A549 (cell line): ENCODE results near the gene KCNAB2. TPM values are rescaled to one million over a fixed set of nuclear protein-coding genes. Genes with fewer than 3 reads are reported as not detected.

Source experiments
- ATAC-seq, 2 experiments: fragments of 200-7000 bp in 1 of 2; fragments of >200 bp in 1 of 2; cut with Nextera tagmentation in 1 of 2; cut with Tn5 transposase in 1 of 2; 3 replicates each; pipeline versions ENCODE4 v1.8.0 to v1.9.1; 2018 to 2020; ENCODE audit warnings: mild to moderate bottlenecking in 1 of 2, moderate library complexity in 1 of 2
- CTCF ChIA-PET: fragments of 300-600 bp; sonication (Branson Sonifier 250); formaldehyde crosslinking; extraction: SDS; loops from one replicate; lab custom pipeline; 2021; ENCODE audit warnings: antibody characterized with exemption, inconsistent platforms; lab: Yijun Ruan, JAX
- POLR2A ChIA-PET: fragments of 350-600 bp; formaldehyde crosslinking; extraction: SDS; loops from one replicate; lab custom pipeline; 2021; ENCODE audit warnings: antibody characterized with exemption, inconsistent platforms; lab: Yijun Ruan, JAX
- DNase-seq, 2 experiments: peaks; one replicate each; pipeline versions ENCODE4 v3.0.0 to v3.0.0-alpha.2; 2011 to 2016; ENCODE audit warnings: low read depth in 1 of 2, low spot score in 1 of 2
- FAIRE-seq: peaks from 2 replicates; lab custom pipeline; 2011; peaks lifted over from hg19 to GRCh38; lab: Jason Lieb, UNC
- H3K27ac ChIP-seq, 2 experiments: fragments of >200 bp; sonication (Bioruptor Twin); formaldehyde crosslinking; 3 replicates each; pipeline ENCODE4 v1.5.1; 2016 to 2017
- H3K4me1 ChIP-seq: fragments of >200 bp; sonication (Bioruptor Twin); formaldehyde crosslinking; 3 replicates; pipeline ENCODE4 v1.6.1; 2016
- H3K4me2 ChIP-seq: fragments of >200 bp; sonication (Bioruptor Twin); formaldehyde crosslinking; 3 replicates; pipeline ENCODE4 v1.6.1; 2016
- H3K4me3 ChIP-seq: fragments of >200 bp; sonication (Bioruptor Twin); formaldehyde crosslinking; 3 replicates; pipeline ENCODE4 v1.5.1; 2016
- H3K9me3 ChIP-seq: fragments of >200 bp; sonication (Bioruptor Twin); formaldehyde crosslinking; 3 replicates; pipeline ENCODE4 v1.6.1; 2016
- CBX8 ChIP-seq: fragments of 200-600 bp; sonication (generic); IDR thresholded peaks from 2 replicates; pipeline ENCODE4 v1.6.1; 2016
- CHD2 ChIP-seq: fragments of 150-350 bp; IDR thresholded peaks from 2 replicates; pipeline ENCODE4 v1.6.1; 2014; ENCODE audit warnings: low read length; ENCODE audit not compliant: partially characterized antibody
- ESRRA ChIP-seq: fragments of 150-350 bp; IDR thresholded peaks from 2 replicates; pipeline ENCODE4 v1.6.1; 2014; ENCODE audit warnings: mild to moderate bottlenecking, low read length, borderline replicate concordance
- FOXS1 ChIP-seq: fragments of 250-450 bp; sonication (Bioruptor Pico); IDR thresholded peaks from 2 replicates; pipeline ENCODE4 v1.5.0; 2020; ENCODE audit warnings: mild to moderate bottlenecking, moderate library complexity
- GATA3 ChIP-seq: IDR thresholded peaks from 2 replicates; pipeline ENCODE4 v1.6.1; 2012; ENCODE audit warnings: borderline replicate concordance
- HOXB13 ChIP-seq: fragments of 250-450 bp; sonication (Bioruptor Pico); IDR thresholded peaks from 2 replicates; pipeline ENCODE4 v1.5.0; 2020; ENCODE audit warnings: low read depth, mild to moderate bottlenecking, moderate library complexity
- HOXB5 ChIP-seq: fragments of 250-450 bp; sonication (Bioruptor Pico); IDR thresholded peaks from 2 replicates; pipeline ENCODE4 v1.5.0; 2020; ENCODE audit warnings: mild to moderate bottlenecking, moderate library complexity
- JUN ChIP-seq, 2 experiments: fragments of >200 bp; sonication (Bioruptor Twin); formaldehyde crosslinking; IDR thresholded peaks; 2 replicates in 1 of 2; 3 replicates in 1 of 2; pipeline ENCODE4 v1.6.1; 2016 to 2017
- MAZ ChIP-seq: fragments of 150-350 bp; IDR thresholded peaks from 2 replicates; pipeline ENCODE4 v1.6.1; 2014; ENCODE audit warnings: antibody characterized with exemption, low read depth, low read length, borderline replicate concordance
- MYC ChIP-seq: IDR thresholded peaks from 2 replicates; pipeline ENCODE4 v1.6.1; 2012; ENCODE audit warnings: mild to moderate bottlenecking, inconsistent platforms, low read length, improper control_type of control experiment, borderline replicate concordance
- NFE2L2 ChIP-seq: fragments of 150-350 bp; conservative IDR thresholded peaks from 2 replicates; pipeline ENCODE4 v1.6.1; 2014; ENCODE audit warnings: low read length
- NPAS2 ChIP-seq: fragments of 250-450 bp; sonication (Bioruptor Pico); IDR thresholded peaks from 2 replicates; pipeline ENCODE4 v1.8.0; 2022; ENCODE audit warnings: mild to moderate bottlenecking, moderate library complexity, borderline replicate concordance
- NR3C1 ChIP-seq: fragments of >200 bp; sonication (Bioruptor Twin); formaldehyde crosslinking; IDR thresholded peaks from 3 replicates; pipeline ENCODE4 v1.6.1; 2017
- PHF8 ChIP-seq: fragments of 200-600 bp; sonication (generic); IDR thresholded peaks from 2 replicates; pipeline ENCODE4 v1.6.1; 2016; ENCODE audit warnings: low read depth, mild to moderate bottlenecking, antibody characterized with exemption, moderate library complexity, borderline replicate concordance
- POLR2A ChIP-seq: IDR thresholded peaks from 2 replicates; pipeline ENCODE4 v1.6.1; 2012; ENCODE audit warnings: mild to moderate bottlenecking, low read length
- POLR2AphosphoS2 ChIP-seq: conservative IDR thresholded peaks from 2 replicates; pipeline ENCODE4 v1.6.1; 2012; ENCODE audit warnings: low read length, improper control_type of control experiment, inconsistent platforms
- RAD21 ChIP-seq, 2 experiments: fragments of >200 bp in 1 of 2; sonication (Bioruptor Twin) in 1 of 2; formaldehyde crosslinking in 1 of 2; IDR thresholded peaks in 1 of 2; conservative IDR thresholded peaks in 1 of 2; 2 replicates in 1 of 2; 3 replicates in 1 of 2; pipeline ENCODE4 v1.6.1; 2012 to 2018; ENCODE audit warnings: inconsistent platforms in 1 of 2
- RARB ChIP-seq: fragments of 250-450 bp; sonication (Bioruptor Pico); IDR thresholded peaks from 2 replicates; pipeline ENCODE4 v1.8.0; 2021; ENCODE audit warnings: mild to moderate bottlenecking, moderate library complexity
- RCOR1 ChIP-seq: fragments of 150-350 bp; IDR thresholded peaks from 2 replicates; pipeline ENCODE4 v1.6.1; 2014; ENCODE audit warnings: antibody characterized with exemption, low read length, low read depth
- RFX5 ChIP-seq: fragments of 450-650 bp; IDR thresholded peaks from 2 replicates; pipeline ENCODE4 v1.7.1; 2014; ENCODE audit warnings: antibody characterized with exemption, mild to moderate bottlenecking, moderate library complexity
- RNF2 ChIP-seq: fragments of 200-600 bp; sonication (generic); IDR thresholded peaks from 2 replicates; pipeline ENCODE4 v1.6.1; 2016; ENCODE audit warnings: low read depth, mild to moderate bottlenecking, antibody characterized with exemption, moderate library complexity, borderline replicate concordance
- TFCP2L1 ChIP-seq: fragments of 250-450 bp; sonication (Bioruptor Pico); IDR thresholded peaks from 2 replicates; pipeline ENCODE4 v1.5.0; 2021; ENCODE audit warnings: mild to moderate bottlenecking
- TP53 ChIP-seq: fragments of 250-450 bp; sonication (Bioruptor Pico); IDR thresholded peaks from 2 replicates; pipeline ENCODE4 v1.5.0; 2021; ENCODE audit warnings: mild to moderate bottlenecking, moderate library complexity
- ZFP36 ChIP-seq: fragments of 450-650 bp; IDR thresholded peaks from 2 replicates; pipeline ENCODE4 v1.6.1; 2014; ENCODE audit warnings: borderline replicate concordance; ENCODE audit not compliant: partially characterized antibody
- ZSCAN20 ChIP-seq: fragments of 250-450 bp; sonication (Bioruptor Pico); IDR thresholded peaks from 2 replicates; pipeline ENCODE4 v1.8.0; 2022; ENCODE audit warnings: mild to moderate bottlenecking, moderate library complexity
- WGBS: methylation state at CpG from one replicate; pipeline ENCODE4 v1.1.6; 2017; ENCODE audit errors: missing lambda C conversion rate; 5-methylcytosine and 5-hydroxymethylcytosine counted together
- polyA plus RNA-seq, 4 experiments: library from polyadenylated mRNA; depleted of rRNA in 3 of 4; stranded (reverse); fragments of >200 nt; fragmentation: RNase III in 1 of 4; extraction: RNeasy Plus Mini Kit Qiagen cat#74134 plus additional on column Dnase treatment in 1 of 4; gene quantifications; 2 replicates in 3 of 4; 3 replicates in 1 of 4; pipeline ENCODE4 v1.2.3, GENCODE V29; 2011 to 2017
- TF ChIP-seq, protein P1 (sequence below): IDR thresholded peaks from 2 replicates; pipeline ENCODE4 v1.6.1; 2012
- TF ChIP-seq, protein P2 (sequence below): fragments of >200 bp; sonication (Bioruptor Twin); formaldehyde crosslinking; IDR thresholded peaks from 3 replicates; pipeline ENCODE4 v1.5.1; 2016
- TF ChIP-seq, protein P3 (sequence below): IDR thresholded peaks from 2 replicates; pipeline ENCODE4 v1.6.1; 2012; ENCODE audit warnings: low read depth, borderline replicate concordance
- TF ChIP-seq, protein P4 (sequence below): fragments of 250-450 bp; sonication (Bioruptor Pico); IDR thresholded peaks from 2 replicates; pipeline ENCODE4 v1.5.0; 2020; ENCODE audit warnings: low read depth, mild to moderate bottlenecking, moderate library complexity
- TF ChIP-seq, protein P5 (sequence below): fragments of 200-600 bp; sonication (generic); IDR thresholded peaks from 2 replicates; pipeline ENCODE4 v1.6.1; 2016; ENCODE audit warnings: antibody characterized with exemption, mild to moderate bottlenecking, moderate library complexity

Gene KCNAB2
- polyA plus RNA-seq, 2 of the 4 experiments (the other 2 are of a cell fraction): 7.3 to 9.9 TPM

DNA sequence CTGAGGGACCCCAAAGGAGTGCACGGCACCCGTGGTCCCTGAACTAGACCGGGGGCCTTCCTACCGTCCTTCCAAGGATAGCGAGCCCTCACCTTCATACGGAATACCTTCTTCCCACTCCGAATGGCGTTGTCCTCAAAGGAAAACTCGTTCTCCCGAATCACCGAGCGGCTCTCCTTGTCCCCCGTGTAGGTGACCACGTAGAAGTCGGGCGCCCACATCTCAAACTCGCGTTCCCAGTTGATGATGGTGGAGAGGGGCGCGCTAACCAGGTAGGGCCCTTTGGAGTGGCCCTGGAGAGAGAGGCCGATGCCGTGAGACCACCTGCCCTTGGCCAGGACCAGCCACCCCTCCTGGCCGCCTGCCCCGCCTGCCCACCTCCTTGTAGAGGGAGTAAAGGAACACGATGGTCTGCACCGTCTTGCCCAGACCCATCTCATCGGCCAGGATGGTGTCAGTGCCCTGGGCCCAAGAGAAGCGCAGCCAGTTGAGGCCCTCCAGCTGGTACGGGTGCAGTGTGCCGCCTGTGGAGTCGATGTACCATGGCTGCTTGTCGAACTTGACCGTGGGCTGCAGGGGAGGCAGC lies 96.4 kb downstream of the KCNAB2 start:
- ChIA-PET CTCF (interaction anchor here (1.1 kb wide), 1 partner anchor 46 kb away, joined by 3 read pairs; no protein-coding TSS in a partner anchor), POLR2A (no interaction called here)
- WGBS: 85% methylated on average over 27 of the region's 33 CpGs
- TF ChIP-seq TFCP2L1 (CRISPR knock-in tag) (no peak), RFX5 (no peak), POLR2A (no peak), ZFP36 (no peak), HOXB13 (CRISPR knock-in tag) (no peak), TP53 (no peak), RARB (CRISPR knock-in tag) (no peak), RCOR1 (no peak), HOXB5 (CRISPR knock-in tag) (no peak), ESRRA (no peak), NR3C1 (no peak), RNF2 (no peak), NFE2L2 (no peak), CHD2 (no peak), FOXS1 (no peak), POLR2AphosphoS2 (no peak), MYC (no peak), MAZ (no peak), ZSCAN20 (no peak)
- TF ChIP-seq, protein P1, sequence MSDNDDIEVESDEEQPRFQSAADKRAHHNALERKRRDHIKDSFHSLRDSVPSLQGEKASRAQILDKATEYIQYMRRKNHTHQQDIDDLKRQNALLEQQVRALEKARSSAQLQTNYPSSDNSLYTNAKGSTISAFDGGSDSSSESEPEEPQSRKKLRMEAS: no peak
- H3K4me3 ChIP-seq: no peak overlapping the region
- no peak overlapping the region for H3K4me2 ChIP-seq
- DNase-seq: no peak
- ATAC-seq: no peak
- no peak overlapping the region for H3K27ac ChIP-seq
- H3K9me3 ChIP-seq: no peaks in the 10 kb centered on the region
- no peaks in the 10 kb centered on the region for H3K4me1 ChIP-seq
- no peak for FAIRE-seq

DNA sequence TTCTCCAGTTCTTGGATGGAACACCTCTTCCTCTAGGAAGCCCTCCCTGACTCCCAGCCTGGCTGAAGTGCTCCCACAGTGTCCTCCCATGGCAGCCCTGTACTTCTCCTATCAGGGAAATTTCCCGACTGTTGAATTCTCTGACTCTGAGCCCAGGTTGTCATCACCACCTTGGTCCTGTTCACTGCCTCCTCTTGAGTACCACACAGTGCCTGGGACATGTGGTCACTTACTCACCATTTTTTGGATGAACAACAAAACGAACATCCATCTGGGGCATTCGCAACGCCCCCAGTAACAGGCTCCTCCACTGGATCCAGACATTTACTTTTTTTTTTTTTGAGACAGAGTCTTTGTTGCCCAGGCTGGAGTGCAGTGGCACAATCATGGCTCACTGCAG lies 97.0 kb downstream of the KCNAB2 start:
- TF ChIP-seq ZFP36 (no peak), FOXS1 (no peak), NPAS2 (CRISPR knock-in tag) (no peak), PHF8 (no peak), RNF2 (no peak), HOXB5 (CRISPR knock-in tag) (no peak), JUN (IDR thresholded peaks at IDR 0.05) (no peak), CBX8 (no peak), RAD21 (conservative IDR thresholded peaks at IDR 0.05 in 1 of 2, IDR thresholded peaks at IDR 0.05 in 1 of 2) (no peak), GATA3 (no peak), POLR2A (no peak), HOXB13 (CRISPR knock-in tag) (no peak)
- TF ChIP-seq, protein P2, sequence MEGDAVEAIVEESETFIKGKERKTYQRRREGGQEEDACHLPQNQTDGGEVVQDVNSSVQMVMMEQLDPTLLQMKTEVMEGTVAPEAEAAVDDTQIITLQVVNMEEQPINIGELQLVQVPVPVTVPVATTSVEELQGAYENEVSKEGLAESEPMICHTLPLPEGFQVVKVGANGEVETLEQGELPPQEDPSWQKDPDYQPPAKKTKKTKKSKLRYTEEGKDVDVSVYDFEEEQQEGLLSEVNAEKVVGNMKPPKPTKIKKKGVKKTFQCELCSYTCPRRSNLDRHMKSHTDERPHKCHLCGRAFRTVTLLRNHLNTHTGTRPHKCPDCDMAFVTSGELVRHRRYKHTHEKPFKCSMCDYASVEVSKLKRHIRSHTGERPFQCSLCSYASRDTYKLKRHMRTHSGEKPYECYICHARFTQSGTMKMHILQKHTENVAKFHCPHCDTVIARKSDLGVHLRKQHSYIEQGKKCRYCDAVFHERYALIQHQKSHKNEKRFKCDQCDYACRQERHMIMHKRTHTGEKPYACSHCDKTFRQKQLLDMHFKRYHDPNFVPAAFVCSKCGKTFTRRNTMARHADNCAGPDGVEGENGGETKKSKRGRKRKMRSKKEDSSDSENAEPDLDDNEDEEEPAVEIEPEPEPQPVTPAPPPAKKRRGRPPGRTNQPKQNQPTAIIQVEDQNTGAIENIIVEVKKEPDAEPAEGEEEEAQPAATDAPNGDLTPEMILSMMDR: no peak
- TF ChIP-seq, protein P3, sequence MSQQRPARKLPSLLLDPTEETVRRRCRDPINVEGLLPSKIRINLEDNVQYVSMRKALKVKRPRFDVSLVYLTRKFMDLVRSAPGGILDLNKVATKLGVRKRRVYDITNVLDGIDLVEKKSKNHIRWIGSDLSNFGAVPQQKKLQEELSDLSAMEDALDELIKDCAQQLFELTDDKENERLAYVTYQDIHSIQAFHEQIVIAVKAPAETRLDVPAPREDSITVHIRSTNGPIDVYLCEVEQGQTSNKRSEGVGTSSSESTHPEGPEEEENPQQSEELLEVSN: no peak
- TF ChIP-seq, protein P1: no peak
- TF ChIP-seq, protein P4, sequence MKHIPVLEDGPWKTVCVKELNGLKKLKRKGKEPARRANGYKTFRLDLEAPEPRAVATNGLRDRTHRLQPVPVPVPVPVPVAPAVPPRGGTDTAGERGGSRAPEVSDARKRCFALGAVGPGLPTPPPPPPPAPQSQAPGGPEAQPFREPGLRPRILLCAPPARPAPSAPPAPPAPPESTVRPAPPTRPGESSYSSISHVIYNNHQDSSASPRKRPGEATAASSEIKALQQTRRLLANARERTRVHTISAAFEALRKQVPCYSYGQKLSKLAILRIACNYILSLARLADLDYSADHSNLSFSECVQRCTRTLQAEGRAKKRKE (CRISPR knock-in tag): no peak
- TF ChIP-seq, protein P5, sequence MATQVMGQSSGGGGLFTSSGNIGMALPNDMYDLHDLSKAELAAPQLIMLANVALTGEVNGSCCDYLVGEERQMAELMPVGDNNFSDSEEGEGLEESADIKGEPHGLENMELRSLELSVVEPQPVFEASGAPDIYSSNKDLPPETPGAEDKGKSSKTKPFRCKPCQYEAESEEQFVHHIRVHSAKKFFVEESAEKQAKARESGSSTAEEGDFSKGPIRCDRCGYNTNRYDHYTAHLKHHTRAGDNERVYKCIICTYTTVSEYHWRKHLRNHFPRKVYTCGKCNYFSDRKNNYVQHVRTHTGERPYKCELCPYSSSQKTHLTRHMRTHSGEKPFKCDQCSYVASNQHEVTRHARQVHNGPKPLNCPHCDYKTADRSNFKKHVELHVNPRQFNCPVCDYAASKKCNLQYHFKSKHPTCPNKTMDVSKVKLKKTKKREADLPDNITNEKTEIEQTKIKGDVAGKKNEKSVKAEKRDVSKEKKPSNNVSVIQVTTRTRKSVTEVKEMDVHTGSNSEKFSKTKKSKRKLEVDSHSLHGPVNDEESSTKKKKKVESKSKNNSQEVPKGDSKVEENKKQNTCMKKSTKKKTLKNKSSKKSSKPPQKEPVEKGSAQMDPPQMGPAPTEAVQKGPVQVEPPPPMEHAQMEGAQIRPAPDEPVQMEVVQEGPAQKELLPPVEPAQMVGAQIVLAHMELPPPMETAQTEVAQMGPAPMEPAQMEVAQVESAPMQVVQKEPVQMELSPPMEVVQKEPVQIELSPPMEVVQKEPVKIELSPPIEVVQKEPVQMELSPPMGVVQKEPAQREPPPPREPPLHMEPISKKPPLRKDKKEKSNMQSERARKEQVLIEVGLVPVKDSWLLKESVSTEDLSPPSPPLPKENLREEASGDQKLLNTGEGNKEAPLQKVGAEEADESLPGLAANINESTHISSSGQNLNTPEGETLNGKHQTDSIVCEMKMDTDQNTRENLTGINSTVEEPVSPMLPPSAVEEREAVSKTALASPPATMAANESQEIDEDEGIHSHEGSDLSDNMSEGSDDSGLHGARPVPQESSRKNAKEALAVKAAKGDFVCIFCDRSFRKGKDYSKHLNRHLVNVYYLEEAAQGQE: no peak
- ChIA-PET POLR2A (no interaction called here), CTCF (no interaction called here)
- WGBS: 64% methylated on average over 4 of the region's 4 CpGs
- no peak for FAIRE-seq
- Histone ChIP-seq H3K4me2 (no peak overlapping the region), H3K27ac (no peak overlapping the region), H3K9me3 (no peaks in the 10 kb centered on the region), H3K4me1 (no peaks in the 10 kb centered on the region), H3K4me3 (no peak overlapping the region)
- DNase-seq: no peak
- ATAC-seq: no peak
